ENCODE measurements around the gene NEBL.

DNA sequence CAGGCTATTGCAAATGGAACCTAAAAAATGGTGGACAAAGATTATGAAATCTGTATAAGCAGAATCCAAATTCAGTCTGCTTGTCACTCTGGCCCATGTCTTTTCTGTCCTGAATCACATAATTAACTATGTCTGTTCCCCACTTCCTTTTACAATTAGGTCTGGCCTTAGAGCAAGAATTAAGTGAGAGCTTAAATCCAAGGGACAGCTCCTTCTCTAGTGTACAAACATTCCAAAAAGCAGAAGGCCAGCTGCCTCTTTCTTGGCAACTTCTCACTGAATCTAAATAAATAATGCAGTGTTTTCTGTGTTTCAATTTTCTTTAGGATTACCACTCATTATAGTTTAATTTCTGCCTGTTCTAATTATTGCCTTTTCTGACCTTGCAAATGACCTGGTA, 39.3 kb upstream of the NEBL start:
- TF ChIP-seq EZH2 (IDR thresholded peaks at IDR 0.05): no peak
- TF ChIP-seq POLR2A (IDR thresholded peaks at IDR 0.05; ENCODE audit: borderline replicate concordance, extremely low read depth, insufficient read depth, insufficient read length): no peak
- no peak for TF ChIP-seq CTCF (IDR thresholded peaks at IDR 0.05 in 2 of 3, conservative IDR thresholded peaks at IDR 0.05 in 1 of 3; ENCODE audit: borderline replicate concordance in 1 of 3, insufficient read depth in 1 of 3, low read depth in 2 of 3, low read length in 2 of 3)
- TF ChIP-seq POLR2AphosphoS5 (IDR thresholded peaks at IDR 0.05; ENCODE audit: low read depth, low read length): no peak
- TF ChIP-seq EGR1 (IDR thresholded peaks at IDR 0.05; ENCODE audit: low read depth): no peak
- TF ChIP-seq SRF (IDR thresholded peaks at IDR 0.05; ENCODE audit: low read depth): no peak
- TF ChIP-seq EZH2phosphoT487 (IDR thresholded peaks at IDR 0.05; ENCODE audit: borderline replicate concordance): no peak
- no peak for TF ChIP-seq ZNF274 (IDR thresholded peaks at IDR 0.05; ENCODE audit: low read depth, low read length)

Measured in HCT116 (cell line).